CD4-positive, alpha-beta T cell treated with Interleukin-15 for 4 hours (primary cell): ENCODE results near the gene PANX2.
"Not testable (repeated sequence)": the region's sequence is repeated elsewhere in the genome, so short reads cannot be mapped to it uniquely, and the experiment has no call there.

Experiments
- DNase-seq: peaks from one replicate; pipeline ENCODE4 v3.0.0-alpha.2; 2020; ENCODE audit warnings: low spot score

PANX2 gene

GRCh38 chr22:50170453-50171318 lies at the start of gene PANX2:
TSS of gene PANX2 (plus strand) at chr22:50170731. CDS start at chr22:50170731, 0 bp downstream.
- no peak for DNase-seq

GRCh38 chr22:50121202-50121740 lies 49.3 kb upstream of the PANX2 start:
- no peak for DNase-seq

GRCh38 chr22:50123119-50123518 lies 47.4 kb upstream of the PANX2 start:
- DNase-seq, result no peak

GRCh38 chr22:50125029-50125428 lies 45.5 kb upstream of the PANX2 start:
- DNase-seq, result no peak

GRCh38 chr22:50129121-50129736 lies 41.3 kb upstream of the PANX2 start:
- DNase-seq, result no peak

GRCh38 chr22:50131894-50132293 lies 38.6 kb upstream of the PANX2 start:
- DNase-seq, result no peak

GRCh38 chr22:50134481-50134880 lies 36.0 kb upstream of the PANX2 start:
- DNase-seq, result no peak

- DNase-seq, result no peak
Measured at GRCh38 chr22:50136581-50137015, 33.9 kb upstream of the PANX2 start.

GRCh38 chr22:50137277-50137676 lies 33.3 kb upstream of the PANX2 start:
- not testable (repeated sequence) for DNase-seq

- DNase-seq, result no peak
Measured at GRCh38 chr22:50138041-50138440, 32.5 kb upstream of the PANX2 start.

GRCh38 chr22:50138988-50139387 lies 31.5 kb upstream of the PANX2 start:
- DNase-seq, result no peak

GRCh38 chr22:50139843-50140415 lies 30.6 kb upstream of the PANX2 start:
- no peak for DNase-seq

GRCh38 chr22:50140615-50141014 lies 29.9 kb upstream of the PANX2 start:
- no peak for DNase-seq

GRCh38 chr22:50141462-50141861 lies 29.1 kb upstream of the PANX2 start:
- DNase-seq, result no peak

GRCh38 chr22:50141891-50142363 lies 28.6 kb upstream of the PANX2 start:
- no peak for DNase-seq

GRCh38 chr22:50143096-50143495 lies 27.4 kb upstream of the PANX2 start:
- DNase-seq, result no peak

- no peak for DNase-seq
Measured at GRCh38 chr22:50144005-50144614, 26.4 kb upstream of the PANX2 start.

GRCh38 chr22:50145721-50146438 lies 24.7 kb upstream of the PANX2 start:
- DNase-seq, result no peak

- DNase-seq, result peak; percentile 18
Measured at GRCh38 chr22:50146439-50147238, 23.9 kb upstream of the PANX2 start.
